T-helper 2 cell (primary cell): ENCODE measurements around the gene LTK.
"Not testable (repeated sequence)": the region's sequence is repeated elsewhere in the genome, so short reads cannot be mapped to it uniquely, and the experiment has no call there.

Experiments used
- DNase-seq, 5 experiments: peaks; one replicate each; pipeline versions ENCODE4 v3.0.0 to v3.0.0-alpha.2; 2012 to 2022

Gene LTK

DNA sequence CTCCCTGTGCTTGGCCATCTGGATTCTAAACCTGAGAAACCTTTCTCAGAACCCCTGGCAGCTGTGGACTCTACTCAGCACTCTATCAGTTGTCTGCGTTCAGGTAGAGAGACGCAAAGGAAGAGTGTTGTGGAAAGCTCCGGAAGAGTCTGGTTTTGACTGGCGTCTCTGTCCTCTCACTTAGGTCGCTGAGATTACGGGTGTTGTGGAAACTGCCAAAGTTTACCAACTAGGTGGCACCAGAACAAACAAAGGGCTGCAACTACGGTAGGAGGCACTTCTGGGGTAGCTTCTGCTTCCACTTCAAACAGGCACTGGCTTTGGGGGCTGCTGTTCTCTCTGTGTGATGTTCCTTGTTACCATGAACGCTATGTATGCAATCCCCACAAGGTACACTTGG, 39.2 kb downstream of the LTK start:
- DNase-seq: no peak

DNA sequence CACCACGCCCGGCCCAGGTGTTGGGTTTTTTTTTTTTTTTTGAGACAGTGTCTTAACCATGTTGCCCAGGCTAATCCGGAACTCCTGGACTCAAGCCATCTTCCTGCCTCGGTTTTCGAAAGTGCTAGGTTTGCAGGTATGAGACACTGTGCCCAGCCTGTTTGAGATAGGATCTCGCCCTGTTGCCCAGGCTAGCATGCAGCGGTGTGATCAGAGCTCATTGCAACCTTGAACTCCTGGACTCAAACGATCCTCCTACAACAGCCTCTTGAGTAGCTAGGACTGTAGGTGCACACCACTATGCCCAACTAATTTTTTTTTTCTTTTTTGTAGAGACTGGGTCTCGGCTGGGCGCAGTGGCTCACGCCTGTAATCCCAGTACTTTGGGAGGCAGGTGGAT, 40.2 kb downstream of the LTK start:
- no peak for DNase-seq

DNA sequence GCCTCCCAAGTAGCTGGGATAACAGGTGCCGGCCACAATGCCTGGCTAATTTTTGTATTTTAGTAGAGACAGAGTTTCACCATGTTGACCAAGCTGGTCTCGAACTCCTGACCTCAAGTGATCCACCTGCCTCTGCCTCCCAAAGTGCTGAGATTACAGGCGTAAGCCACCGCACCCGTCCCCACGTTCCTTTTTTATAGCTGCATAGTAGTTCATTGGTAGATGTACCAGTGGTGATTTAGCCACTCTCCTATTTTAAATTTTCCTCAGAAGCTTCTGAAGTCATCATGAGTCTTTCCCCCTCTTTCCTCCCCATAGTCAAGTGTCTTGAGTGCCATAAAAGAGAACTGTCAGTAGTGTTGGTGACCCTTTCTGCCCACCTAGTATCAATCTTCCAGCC, 44.0 kb downstream of the LTK start:
- not testable (repeated sequence) for DNase-seq

DNA sequence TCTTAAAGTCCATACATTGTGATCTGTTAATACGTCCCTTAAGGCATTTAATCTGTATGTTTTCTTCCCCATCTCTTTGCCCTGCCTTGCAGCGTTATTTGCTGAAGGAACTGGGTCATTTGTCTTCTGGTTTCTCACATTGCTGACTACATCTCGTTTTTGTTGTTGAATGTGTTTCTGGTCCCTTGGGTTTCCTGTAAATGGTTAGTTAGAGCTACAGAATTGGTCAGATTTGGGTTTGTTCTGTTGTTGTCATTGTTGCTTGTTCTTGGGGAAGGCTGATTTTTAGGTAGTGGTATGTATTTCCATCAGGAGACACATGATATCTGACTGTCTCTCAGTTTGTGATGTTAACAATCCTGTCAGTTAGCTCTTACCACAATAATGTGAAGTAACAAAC, 46.9 kb downstream of the LTK start:
- peak in 1 of 5 experiments; percentile 42 for DNase-seq

DNA sequence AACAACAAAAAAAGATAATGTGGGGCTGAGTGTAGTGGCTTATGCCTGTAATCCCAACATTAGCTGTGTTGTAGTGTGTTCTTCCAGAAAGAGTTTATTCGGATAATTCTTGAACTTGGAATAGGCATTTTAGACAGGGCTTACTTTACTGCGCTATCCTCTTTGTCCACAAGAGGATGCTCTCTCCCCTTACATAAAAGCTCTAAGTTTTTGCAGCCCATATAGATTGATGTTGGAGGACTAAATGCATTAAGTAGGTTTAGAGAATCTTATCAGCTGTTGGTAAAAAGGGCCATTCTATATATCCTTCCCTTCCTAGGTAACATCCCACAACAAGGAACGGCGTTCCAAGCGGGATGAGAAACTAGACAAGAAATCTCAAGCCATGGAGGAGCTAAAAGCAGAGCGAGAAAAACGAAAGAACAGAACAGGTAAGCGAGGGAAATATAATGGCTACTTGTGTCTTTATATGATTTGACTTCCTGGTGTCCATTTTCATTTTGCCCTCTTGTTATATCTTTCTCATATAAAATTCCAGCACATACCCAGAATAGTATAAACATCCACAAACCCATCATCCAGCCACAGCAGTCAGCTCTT, 47.7 kb downstream of the LTK start:
- peak in 2 of 5 experiments; percentile 25 to 62 for DNase-seq

DNA sequence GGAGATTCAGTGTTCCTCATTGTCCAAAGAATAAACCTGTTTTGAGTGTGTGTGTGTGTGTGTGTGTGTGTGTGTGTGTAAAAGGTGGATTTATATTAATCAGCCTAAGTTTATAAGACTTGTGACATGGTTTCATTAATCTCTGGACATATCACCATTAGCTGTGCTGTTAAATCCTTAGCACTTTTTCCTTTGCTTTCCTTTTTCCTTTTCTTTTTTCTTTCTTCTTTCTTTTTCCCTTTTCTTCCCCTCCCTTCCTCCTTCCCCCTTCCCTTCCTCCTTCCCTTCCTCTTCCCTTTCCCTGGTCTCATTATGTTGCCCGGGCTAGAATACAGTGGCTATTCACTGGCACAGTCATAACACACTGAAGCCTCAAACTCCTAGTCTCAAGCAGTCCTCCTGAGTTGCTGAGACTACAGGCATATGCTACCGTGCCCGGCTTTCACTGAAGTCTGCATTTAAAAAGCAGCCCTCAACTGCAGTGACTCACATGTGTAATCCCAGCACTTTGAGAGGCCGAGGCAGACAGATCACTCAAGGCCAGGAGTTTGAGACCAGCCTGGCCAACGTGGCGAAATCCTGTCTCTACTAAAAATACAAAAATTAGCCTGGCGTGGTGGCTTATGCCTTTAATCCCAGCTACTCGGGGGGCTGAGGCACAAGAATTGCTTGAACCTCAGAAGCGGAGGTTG, 48.6 kb downstream of the LTK start:
- DNase-seq: no peak

DNA sequence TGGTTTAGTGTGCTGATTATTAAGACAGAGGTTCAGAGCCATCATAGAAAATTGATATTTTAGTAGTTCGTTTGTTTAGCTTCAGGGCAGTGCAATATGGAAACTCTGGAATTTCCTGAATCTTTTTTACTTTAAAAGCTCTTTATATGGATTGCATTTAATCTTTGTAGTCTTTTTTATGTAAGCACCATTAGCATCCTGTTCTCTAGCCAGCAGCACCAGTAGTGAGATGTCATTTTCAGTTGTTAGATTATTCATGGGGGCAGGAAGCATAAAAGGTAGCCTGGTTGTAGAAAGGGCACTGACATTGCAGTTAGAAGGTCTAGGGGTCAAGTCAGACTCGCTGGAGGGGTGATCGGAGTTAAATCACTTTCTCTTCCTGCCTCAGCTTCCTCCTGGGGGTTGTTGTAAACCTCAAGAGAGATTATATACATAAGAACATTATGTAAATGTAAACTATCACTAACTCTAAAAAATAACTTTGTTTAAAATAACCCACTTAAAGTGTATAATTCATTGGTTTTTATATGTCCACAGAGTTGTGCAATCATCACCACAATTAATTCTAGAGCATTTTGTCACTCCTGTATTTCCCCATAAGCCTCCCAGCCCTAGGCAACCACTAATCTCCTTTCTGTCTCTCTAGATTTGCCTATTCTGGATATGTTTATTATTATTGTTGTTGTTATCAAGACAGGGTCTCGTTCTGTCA, 51.4 kb downstream of the LTK start:
- peak in 1 of 5 experiments; percentile 10 for DNase-seq
